A204.1 (cell line): ENCODE data around the gene BGN.

ENCODE experiments used
- FAIRE-seq: peaks from 2 replicates; lab custom pipeline; 2012; peaks lifted over from hg19 to GRCh38; lab: Jason Lieb, UNC

Gene BGN

GRCh38 chrX:153507484-153508178 is 12.9 kb downstream of the BGN start:
- FAIRE-seq: no peak

GRCh38 chrX:153509592-153509991 is 14.8 kb downstream of the BGN start:
- no peak for FAIRE-seq

GRCh38 chrX:153510383-153510782 is 15.6 kb downstream of the BGN start:
- FAIRE-seq: no peak

- FAIRE-seq: no peak
These were observed 17.2 kb downstream of the BGN start for GRCh38 chrX:153511784-153512500.

- no peak for FAIRE-seq
These were observed 17.7 kb downstream of the BGN start for GRCh38 chrX:153512501-153512893.

GRCh38 chrX:153513265-153513664 is 18.5 kb downstream of the BGN start:
- FAIRE-seq: no peak

- FAIRE-seq: no peak
These were observed 19.5 kb downstream of the BGN start for GRCh38 chrX:153514259-153514658.

- no peak for FAIRE-seq
These were observed 20.7 kb downstream of the BGN start for GRCh38 chrX:153515435-153515834.

GRCh38 chrX:153516073-153516472 is 21.3 kb downstream of the BGN start:
- FAIRE-seq: no peak

GRCh38 chrX:153517423-153517822 is 22.6 kb downstream of the BGN start, which contains the start of gene ATP2B3:
ATP2B3 (plus strand) TSS chrX:153517642; CDS start chrX:153536248, 18,606 bp downstream.
- FAIRE-seq: no peak

- no peak for FAIRE-seq
These were observed 23.4 kb downstream of the BGN start for GRCh38 chrX:153517946-153518834.

GRCh38 chrX:153519569-153520286 is 24.9 kb downstream of the BGN start:
- no peak for FAIRE-seq

- no peak for FAIRE-seq
These were observed 25.6 kb downstream of the BGN start for GRCh38 chrX:153520287-153520917.

- no peak for FAIRE-seq
These were observed 26.3 kb downstream of the BGN start for GRCh38 chrX:153521034-153521433.

- no peak for FAIRE-seq
These were observed 27.5 kb downstream of the BGN start for GRCh38 chrX:153522259-153522658.

- no peak for FAIRE-seq
These were observed 28.5 kb downstream of the BGN start for GRCh38 chrX:153523269-153523668.

- FAIRE-seq: no peak
These were observed 29.5 kb downstream of the BGN start for GRCh38 chrX:153524234-153524633.

- FAIRE-seq: no peak
These were observed 30.7 kb downstream of the BGN start for GRCh38 chrX:153525451-153525850.

GRCh38 chrX:153526042-153526441 is 31.3 kb downstream of the BGN start:
- FAIRE-seq: no peak

GRCh38 chrX:153526801-153527200 is 32.0 kb downstream of the BGN start:
- FAIRE-seq: no peak

- FAIRE-seq: no peak
These were observed 32.4 kb downstream of the BGN start for GRCh38 chrX:153527208-153527607.
